Activated CD4-positive, alpha-beta T cell treated with anti-CD3 and anti-CD28 coated beads for 24 hours (primary cell): ENCODE results near the gene OVOL3.

ENCODE experiments used
- DNase-seq, 2 donors: peaks; one replicate each; pipeline ENCODE4 v3.0.0-alpha.2; 2020; ENCODE audit warnings: low read depth in 2 of 2

OVOL3 gene

GRCh38 chr19:36100476-36100875 is 10.5 kb upstream of the OVOL3 start:
- no peak for DNase-seq

DNA sequence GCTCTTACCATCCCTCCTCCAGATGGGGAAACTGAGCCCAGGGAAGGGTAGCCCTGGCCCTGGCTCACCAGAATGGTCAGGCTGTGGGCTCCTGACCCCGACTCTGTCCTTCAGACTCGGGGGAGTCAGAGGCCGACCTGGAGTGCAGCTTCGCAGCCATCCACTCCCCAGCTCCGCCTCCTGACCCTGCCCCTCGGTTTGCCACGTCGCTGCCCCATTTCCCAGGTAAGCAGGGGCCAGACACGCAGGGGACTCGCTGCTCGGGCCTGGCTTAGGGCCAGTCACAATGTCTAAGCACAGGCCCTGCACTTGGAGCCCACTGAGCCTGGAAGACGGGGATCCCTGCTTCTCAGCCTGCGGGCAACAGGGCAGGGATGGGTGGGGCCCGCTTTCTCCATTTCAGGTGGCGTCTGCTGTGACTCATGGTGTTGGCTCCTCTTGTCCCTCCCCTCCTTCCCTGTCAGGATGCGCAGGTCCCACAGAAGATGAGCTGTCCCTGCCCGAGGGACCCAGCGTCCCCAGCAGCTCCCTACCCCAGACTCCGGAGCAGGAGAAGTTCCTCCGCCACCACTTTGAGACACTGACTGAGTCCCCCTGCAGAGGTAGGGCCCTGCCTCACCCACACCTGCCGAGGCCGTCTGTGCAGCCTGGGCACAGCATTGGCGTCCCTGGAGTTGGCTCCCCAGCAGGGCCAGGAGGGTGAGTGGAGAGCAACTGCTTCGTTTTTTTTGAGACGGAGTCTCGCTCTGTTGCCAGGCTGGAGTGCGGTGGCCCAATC is 9.2 kb upstream of the OVOL3 start:
- no peak for DNase-seq

- no peak for DNase-seq
Measured at GRCh38 chr19:36103040-36103626, 7.8 kb upstream of the OVOL3 start.

GRCh38 chr19:36103842-36104552 is 6.9 kb upstream of the OVOL3 start:
- DNase-seq, result no peak

GRCh38 chr19:36106441-36106840 is 4.5 kb upstream of the OVOL3 start:
- DNase-seq, result no peak

- no peak for DNase-seq
Measured at GRCh38 chr19:36106991-36107390, 4.0 kb upstream of the OVOL3 start.

GRCh38 chr19:36108684-36109083 is 2.3 kb upstream of the OVOL3 start:
- no peak for DNase-seq

DNA sequence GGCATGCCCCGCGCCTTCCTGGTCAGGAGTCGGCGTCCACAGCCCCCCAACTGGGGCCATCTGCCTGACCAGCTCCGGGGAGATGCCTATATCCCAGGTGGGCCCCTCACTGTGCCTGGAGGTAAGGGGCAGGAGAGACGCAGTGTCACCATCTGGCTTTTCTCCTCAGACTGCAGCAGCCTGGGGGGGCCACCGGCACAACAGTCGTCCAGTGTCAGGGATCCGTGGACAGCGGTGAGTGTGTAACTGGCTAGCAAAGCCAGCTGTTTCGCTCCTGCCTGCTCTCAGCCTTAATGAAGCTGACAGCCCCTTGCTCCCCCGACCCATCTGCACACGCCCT is 227 bp downstream of the OVOL3 start:
- no peak for DNase-seq

DNA sequence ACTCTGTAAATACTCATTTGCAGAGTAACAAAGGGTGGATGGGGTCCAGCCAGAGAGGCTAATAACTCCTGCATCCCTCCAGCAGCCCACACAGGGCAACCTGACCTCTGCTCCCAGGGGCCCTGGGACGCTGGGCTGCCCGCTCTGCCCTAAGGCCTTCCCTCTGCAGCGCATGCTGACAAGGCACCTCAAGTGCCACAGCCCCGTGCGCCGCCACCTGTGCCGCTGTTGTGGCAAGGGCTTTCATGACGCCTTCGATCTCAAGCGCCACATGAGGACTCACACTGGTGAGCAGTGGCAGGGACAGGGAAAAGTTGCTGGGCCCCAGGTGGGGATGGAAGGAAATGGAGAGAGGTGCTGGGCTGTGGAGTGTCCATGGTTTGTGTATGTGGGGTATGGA is 1.7 kb downstream of the OVOL3 start:
- no peak for DNase-seq

GRCh38 chr19:36113425-36113824 is 2.5 kb downstream of the OVOL3 start:
- DNase-seq, result no peak

- DNase-seq, result peak in 1 of 2 donors; percentile 22
Measured at GRCh38 chr19:36113894-36114720, 3.2 kb downstream of the OVOL3 start.

DNA sequence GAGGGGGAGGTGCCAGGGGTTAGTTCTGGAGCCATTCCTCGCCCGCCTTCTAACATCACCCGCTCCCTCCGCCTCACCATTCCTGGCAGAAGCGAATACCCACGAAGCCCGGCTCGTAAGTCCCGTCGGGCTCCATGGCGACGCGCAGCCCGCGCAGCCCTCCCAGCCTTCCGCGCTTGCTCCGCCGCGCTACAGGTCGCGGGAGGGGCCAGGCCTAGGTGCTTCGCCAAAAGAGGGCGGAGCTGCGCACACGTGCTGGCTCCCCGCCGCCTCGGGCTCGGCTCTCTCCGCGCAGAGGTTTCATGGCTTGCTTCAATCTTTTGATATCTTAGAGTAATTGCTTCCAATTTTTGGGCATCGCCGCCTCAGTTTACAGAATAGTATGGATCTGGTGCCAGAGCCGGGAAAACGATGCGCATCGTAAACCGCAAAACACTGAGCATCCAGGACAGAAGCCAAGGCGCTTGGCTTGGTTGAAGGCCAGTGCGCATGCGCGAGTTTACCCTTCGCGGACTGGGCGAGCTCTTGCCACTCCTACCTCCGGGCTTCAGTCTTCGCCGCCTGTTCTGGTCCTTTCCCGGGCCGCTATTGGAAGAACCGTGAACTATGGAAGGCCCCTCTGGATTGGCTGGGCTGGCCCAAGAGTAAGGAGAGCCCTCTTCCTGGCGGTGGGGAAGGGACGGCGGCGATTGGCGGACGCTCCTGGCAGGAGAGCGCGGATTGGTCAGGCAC is 3.9 kb downstream of the OVOL3 start, which contains the start of gene POLR2I:
Gene POLR2I (minus strand): TSS at position 155 of the 732 bp plus-strand sequence. CDS start 19 bp downstream, at position 136.
- DNase-seq, result peak; percentile 96 to 98

- peak; percentile 89 to 91 for DNase-seq
Measured at GRCh38 chr19:36115453-36116343, 4.8 kb downstream of the OVOL3 start, which contains the start of gene TBCB. TBCB (plus strand) TSS chr19:36115468; CDS start chr19:36115561, 93 bp downstream.

DNA sequence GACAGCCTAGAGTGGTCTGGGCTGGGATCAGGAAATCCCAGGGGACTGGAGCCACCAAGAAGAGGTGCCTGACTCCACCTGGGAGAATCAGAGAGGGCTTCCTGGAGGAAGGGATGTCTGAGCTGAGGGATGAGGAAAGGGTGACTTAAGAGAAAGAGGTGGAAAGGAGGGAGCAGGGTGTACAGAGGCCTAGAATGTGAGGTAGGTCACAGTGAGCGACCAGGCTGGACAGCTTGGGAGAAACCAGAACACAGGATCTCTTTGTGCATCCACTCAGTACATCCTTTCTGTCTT is 5.3 kb downstream of the OVOL3 start:
- DNase-seq, result no peak

DNA sequence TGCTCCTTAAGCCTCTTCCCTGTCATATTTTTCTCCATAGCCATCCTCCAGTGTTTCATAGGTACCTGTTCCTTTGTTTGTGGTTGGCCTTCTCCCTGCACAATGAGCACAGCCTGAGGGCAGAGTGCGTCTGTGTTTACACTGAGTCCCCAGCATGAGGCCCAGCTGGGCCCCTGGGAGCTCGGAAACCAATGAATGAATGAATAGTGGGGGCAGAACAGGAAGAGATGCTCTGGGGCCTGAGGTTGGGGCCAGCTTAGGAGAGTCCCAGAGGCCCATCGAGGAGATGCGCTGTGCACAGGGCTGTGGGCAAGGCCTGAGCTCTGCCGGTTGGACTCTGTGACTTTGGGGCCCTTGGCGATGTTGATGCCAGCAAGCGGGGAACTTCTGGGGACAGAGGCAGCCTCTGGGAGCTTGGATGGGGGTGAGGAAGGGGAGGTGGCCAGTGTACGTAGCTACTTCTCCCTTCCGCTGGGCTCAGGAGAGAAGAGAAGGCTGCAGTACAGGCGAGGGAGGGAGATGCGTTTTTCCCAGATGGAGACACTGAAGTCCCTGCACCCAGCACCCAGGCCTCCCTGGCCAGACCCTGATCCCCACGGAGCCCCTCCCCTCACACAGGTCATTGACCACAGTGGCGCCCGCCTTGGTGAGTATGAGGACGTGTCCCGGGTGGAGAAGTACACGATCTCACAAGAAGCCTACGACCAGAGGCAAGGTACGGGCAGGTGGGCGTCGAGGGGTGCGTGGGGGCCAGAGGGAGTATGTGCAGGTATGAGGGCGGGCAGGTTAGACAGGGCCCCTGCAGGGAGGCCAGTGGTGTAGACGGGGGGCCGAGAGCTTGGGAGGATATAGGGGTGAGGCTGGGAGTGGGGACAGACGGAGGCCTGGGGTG is 9.4 kb downstream of the OVOL3 start:
- no peak for DNase-seq

DNA sequence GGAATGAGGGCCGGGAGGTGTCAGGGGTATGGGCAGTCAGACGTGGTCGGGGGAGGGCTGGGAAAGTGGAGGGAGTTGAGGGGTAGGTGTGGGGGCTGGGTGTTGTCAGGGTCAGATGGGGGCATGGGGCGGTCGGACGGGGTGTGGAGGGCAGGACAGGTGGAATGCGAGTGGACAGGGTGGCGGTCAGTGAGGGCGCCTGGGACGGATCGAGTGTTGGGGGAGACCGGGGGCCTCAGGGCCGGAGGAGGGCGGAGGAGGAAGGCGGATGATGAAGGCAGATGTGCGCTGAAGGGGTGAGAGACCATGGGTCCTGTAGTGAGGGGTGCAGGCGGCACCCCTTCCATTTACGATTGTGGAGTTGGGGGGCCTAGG is 10.0 kb downstream of the OVOL3 start:
- DNase-seq, result no peak

DNA sequence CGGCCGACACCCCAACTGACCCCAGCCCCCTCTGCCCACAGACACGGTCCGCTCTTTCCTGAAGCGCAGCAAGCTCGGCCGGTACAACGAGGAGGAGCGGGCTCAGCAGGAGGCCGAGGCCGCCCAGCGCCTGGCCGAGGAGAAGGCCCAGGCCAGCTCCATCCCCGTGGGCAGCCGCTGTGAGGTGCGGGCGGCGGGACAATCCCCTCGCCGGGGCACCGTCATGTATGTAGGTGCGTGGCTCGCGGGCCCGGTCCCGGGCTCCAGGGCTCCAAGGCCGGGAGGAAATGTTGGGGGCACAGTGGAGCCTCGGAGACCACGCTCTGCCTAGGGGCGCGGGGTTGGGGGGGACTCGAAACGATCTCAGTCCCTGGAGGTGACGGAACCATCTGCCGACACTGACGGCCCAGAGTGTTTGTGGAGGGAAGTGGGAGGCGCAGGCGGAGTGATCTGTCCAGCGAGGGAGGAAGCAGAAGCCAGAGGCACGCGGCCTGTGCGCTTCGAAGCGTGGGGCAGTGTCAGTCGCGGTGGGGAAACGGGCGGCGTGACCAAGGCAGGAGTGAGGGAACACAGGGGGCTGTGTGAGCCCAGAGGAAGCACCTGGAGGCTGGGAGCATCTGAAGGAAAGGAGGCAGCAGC is 10.7 kb downstream of the OVOL3 start:
- no peak for DNase-seq

DNA sequence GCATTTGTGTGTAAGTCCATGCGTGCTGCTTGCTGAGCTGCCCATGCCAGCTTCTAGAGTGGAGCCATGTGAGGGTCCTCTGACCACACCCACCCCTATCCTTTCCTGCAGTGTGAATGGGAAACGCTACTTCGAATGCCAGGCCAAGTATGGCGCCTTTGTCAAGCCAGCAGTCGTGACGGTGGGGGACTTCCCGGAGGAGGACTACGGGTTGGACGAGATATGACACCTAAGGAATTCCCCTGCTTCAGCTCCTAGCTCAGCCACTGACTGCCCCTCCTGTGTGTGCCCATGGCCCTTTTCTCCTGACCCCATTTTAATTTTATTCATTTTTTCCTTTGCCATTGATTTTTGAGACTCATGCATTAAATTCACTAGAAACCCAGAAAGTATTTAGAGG is 14.6 kb downstream of the OVOL3 start:
- no peak for DNase-seq

- DNase-seq, result no peak
Measured at GRCh38 chr19:36128392-36128736, 17.4 kb downstream of the OVOL3 start.
